HPDE6-E6E7 (cell line): ENCODE results near the gene CLEC16A.
"Not testable (repeated sequence)": the region's sequence is repeated elsewhere in the genome, so short reads cannot be mapped to it uniquely, and the experiment has no call there.

Experiments used
- DNase-seq: peaks from one replicate; pipeline ENCODE4 v3.0.0; 2011; ENCODE audit warnings: missing footprints; ENCODE audit errors: extremely low spot score

Gene CLEC16A

DNA sequence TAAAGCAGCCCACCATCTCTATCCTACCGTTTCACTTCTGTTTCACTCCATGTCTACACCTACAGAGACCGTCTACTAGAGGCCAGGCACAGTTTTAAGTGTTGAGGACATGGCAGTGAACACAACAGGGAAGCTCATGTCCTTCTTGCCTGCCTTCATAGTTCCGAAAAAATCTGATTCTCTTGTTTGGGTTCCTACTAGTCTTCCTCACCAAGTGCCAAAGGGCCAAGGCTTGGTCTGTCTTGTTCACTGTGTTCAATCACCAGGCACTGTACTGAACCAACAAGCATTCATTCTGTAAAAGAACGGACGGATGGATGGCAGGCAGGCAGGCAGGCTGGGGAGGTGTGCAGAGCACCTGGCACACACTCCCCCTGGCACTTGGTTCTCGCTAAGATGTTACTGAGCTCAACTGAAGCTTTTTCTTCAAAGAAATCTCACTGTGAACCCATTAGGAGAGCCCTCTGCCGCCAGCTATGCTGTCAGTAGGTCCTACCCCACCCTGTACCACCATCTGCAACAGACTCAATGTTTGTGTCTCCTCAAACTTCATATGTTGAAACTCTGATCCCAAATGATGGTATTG is 4.6 kb upstream of the CLEC16A start:
- no peak for DNase-seq

DNA sequence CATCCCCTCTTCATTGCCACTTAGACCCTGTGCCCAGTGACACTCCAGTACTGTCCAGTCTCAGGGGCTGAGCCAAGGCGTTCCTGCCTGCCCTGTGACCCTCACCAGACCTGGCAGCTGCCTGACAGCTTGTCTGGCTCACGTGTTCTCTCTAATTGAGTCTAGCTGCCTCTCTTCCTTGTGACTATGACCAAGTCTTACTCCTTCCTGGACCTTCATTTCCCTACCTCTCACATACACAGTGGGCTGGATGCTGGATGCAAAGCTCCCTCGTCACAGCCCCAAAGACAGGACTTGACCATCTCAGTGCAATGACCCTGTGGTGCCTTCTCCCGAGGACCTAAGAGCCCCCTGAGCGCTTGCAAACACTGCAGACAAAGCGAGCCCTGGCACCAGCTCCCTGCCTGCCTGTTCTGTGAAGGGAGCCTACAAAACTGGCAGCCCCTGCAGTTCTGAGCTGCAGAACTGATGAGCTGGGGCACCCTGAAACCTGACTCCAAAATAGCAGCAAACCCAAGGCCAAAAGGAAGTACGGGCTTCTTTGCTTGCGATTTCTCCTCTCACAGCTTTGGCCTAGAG is 3.8 kb upstream of the CLEC16A start:
- DNase-seq, result no peak

DNA sequence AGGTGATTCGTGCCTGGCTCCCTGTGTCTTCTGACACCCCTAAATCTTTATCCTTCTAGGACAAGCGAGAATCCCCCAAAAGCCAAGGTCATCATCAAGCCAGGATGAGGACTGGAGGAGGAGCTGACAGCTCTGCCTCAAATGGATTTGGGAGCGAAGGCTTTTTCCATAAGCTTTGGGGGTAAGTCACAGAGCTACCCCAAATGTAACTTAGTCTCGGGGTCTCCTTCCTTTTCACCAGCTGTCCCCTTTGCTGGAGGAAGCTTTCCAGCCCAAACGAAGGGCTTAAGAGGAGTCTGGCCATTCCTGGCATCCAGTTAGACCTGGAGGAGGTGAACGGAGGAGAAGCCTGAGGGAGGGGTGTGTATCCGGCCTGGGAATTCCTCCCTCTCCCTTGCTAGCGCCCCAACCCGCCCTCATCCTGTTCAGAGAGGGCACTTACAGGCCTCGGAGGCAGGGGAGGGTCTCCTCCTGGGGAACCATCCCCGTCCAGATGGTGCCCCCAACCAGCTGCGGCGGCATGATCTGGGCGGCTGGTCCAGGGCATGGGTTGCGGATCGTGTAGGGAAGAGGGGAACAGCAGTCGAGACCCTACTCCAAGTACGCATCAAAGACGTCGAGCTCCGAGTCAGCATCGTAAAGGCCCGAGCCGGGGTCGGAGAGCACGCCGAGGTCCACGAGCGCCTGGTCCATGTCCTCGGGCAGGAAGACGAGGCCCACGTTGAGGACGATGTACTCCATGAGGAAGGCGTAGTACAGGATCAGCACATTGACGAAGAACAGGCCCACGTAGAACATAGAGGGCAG is 3.0 kb upstream of the CLEC16A start:
- no peak for DNase-seq

DNA sequence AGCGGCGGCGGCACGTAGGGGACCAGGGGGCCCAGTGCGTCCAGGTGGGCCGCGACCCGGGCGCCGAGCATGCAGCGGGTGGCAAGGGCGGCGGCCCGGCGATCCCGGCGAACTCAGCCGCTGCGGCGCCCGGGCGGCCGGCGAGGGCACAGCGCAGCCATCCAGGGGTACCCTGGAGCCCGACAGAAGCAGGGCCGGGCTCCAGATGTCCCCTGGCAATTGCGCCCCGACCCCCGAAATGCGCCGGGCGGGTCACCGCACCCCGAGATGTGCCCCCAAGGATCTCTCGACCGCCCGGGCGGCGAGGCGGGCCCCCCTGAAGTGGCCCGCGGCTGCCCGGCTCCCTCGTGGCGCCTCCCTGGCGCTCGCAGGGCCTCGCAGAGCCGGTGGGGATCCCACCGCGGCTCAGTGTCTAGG is 2.4 kb upstream of the CLEC16A start:
- DNase-seq, result not testable (repeated sequence)

DNA sequence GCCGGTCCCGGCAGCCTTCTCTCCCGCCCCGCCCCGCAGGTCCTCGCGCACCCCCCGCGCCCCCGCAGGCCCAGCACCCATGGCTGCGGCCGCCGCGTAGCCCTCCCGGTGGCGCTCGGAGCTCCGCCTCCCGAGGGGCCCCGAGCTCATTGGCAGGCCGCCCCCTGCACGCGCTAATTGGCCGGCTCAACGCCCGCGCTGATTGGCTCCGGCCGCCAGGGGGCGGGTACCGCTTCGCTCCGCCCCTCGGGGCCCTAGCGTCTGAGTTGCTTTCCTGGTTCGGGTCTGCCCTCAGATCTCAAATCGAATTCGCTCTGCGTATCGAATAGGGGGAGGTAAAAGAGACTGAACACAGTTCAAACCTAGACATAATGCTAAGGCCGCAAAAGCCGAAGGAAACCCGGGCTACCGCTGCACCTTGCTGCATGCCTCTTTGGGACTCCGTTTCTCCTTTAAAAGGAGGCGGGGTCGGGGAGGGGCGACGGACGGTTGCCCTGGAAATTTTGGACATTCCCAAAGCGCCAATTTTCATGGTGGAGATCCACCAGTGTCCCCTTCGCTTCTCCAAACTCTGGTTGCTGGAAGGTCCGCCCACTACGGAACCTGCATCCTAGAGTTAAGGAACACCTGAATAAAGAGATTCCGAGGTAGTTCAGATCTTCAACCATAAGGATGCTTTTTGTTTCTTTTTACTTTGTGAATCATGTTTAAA is 1.9 kb upstream of the CLEC16A start, which contains the start of gene DEXI:
Gene DEXI (minus strand): TSS at position 117 of the 712 bp plus-strand sequence. CDS start 463 bp downstream, outside the sequence.
- DNase-seq, result peak; percentile 96

DNA sequence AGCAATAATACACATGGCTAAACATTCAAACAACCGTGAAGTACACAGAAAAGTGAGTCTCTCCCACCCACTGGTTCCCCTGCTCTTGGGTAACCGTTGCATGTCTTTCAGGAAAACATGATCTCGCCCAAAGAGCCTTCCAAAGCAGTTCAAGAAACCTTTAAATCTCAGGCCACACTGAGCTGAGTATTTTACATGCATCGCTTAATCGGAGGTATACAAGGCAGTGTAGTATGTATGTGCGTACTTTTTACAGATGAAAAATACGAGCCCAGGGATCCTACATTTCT is 1.4 kb upstream of the CLEC16A start:
- no peak for DNase-seq

DNA sequence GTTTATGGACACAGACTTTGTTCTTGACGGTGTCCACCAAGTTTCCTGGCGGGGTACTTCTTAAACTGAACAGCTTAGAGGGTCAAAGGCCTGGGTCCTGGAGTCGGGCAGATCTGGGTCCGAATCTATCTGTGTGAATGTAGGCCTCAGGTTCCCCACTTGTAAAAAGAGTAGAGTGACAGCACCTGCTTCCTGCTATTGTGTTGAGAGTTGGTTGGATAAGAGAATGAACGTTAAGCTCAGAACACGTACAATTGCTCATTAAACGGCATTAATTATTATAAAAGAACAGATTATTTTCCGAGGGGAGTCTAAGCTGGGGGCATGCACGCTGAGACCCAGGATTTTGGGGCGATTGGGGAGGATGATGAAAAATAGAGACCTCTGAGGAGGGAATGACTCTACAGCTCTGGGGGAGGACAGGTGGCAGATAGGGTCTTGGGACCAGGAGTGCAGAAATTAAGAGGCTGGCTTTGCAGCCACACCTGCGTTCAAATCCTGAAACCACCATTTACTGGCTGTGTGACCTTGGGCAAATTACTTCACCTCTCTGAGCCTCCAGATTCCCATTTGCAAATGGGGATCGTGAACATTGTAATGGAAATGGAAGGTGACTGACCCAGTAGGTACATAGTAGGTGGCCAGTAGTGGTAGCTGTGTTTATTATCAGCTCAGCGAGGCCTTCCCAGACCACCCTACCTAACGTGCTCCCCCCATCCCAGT is 862 bp downstream of the CLEC16A start:
- DNase-seq, result no peak

DNA sequence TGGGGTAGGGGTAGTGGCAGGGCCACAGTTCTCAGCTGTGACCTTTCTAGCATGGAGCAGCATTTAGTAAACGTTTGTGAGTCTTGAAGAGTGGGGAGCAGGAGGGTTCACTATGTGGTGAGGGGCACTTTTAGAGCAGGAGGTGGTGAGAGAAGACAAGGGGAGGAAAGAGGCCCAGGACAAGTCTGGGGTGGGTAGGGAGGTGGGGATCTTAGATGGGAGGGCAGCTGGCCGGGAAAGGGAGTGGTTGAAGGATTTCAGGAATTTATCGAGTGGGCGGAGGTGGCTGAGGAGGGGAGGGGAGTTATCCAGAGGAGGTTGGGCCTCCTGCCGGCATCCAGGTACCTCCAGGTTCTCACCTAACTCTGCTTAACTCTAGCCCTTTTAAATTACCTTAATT is 1.9 kb downstream of the CLEC16A start:
- DNase-seq, result no peak

DNA sequence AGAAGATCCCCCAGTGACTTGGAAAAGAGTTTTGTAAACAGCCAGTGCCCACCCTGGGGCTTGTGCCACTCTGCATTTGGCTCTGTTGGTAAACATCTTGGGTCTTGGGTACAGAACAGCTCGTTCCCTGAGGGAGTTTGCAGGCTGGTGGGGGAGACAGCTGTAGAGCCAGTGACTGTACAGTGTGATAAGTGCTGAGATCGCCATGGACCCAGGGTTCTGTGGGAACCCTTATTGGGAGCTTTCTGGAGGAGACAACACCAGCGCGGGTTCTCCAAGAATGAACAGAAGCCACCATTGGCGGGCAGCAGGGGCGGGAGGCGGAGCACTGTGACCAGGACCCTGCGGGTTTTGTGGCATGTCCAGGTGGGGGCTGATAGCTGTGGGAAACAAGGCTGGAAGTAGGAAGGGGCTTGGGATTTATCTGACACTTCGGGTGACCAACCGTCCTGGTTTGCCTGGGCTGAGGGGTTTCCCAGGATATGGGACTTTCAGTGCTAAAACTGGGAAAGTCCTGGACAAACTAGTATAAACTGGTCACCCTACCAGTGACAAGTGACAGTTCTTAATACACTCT is 2.9 kb downstream of the CLEC16A start:
- DNase-seq, result no peak

DNA sequence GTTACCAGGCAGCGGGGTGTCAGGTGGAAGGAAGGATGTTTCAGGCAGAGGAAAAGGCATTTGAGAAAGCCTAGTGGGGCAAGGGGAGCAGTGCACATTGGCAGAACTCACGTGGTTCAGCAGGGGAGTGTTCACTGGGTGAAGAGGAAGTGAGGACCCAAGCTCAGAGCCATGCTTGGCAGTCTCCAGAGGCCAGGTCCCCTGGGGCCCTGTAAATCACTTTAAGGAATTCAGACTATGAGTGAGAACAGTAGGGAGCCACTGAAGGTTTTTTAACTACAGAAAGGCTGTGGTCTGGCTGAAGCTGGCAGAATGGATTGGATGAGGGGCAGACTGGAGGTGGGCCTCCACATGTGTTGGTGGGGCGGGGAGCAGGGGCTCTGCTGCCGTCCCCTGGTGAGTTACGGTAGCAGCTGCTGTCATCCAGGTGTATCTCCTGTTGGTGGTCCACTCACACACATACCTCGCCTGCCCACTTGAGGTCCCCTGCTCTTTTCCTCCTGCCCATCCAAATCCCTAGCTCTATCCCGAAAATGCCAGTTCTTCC is 5.1 kb downstream of the CLEC16A start:
- DNase-seq, result no peak

DNA sequence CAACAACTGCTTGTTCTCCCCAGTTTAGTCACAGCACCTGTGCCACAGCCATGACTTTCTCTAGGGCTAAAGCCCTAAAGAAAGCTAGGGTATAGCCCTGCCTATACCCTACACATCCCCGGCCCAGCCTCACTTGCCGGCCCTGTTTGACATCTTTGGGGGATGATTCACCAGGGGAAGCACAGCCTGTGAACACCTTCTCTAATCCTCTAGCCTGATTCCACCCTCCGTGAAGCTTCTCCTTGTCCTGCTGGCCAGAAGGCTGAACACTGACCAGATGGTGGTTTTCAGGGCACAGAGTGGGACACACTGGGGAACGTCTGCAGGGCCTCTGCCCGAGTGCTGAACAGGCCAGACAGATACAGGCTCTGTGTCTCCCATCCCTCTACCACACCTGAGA is 6.0 kb downstream of the CLEC16A start:
- DNase-seq, result no peak

DNA sequence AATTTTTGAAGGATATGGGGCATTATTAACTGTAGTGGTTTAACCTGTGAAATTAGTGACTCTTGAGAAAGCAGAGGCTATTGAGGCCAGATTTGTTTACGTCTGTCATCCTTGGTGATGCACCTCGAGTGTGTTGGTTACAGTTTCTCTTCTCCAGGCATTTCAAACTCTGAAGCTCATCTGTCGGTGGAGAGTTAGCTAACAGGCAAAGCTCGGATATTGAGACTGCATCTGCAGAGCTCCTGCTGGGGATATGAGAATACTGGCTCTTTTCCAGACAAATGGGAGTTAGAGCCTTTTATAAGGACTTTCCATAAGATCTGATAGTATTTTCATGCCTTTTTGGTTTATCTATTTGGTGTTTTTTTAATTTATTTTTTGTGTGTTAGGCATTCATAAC is 6.7 kb downstream of the CLEC16A start:
- DNase-seq, result no peak

DNA sequence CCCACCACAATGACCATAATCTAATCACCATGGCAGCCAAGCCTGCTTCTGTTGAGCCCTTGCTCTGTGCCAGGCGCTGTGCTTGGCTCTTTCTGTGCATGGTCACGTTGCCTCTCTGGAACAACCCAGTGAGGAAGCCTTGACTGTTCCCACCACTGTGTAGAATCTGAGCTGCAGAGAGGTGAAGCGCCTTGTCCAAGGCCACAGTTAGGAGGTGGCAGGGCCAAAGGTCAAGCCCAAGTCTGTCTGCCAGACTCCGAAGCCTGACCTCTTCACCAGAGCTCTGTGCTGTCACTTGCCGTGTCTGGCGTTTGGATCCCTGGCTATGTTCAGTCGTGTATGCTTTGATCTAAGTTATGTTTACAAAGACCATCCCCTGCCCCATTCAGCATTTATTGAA is 10.5 kb downstream of the CLEC16A start:
- DNase-seq, result no peak

DNA sequence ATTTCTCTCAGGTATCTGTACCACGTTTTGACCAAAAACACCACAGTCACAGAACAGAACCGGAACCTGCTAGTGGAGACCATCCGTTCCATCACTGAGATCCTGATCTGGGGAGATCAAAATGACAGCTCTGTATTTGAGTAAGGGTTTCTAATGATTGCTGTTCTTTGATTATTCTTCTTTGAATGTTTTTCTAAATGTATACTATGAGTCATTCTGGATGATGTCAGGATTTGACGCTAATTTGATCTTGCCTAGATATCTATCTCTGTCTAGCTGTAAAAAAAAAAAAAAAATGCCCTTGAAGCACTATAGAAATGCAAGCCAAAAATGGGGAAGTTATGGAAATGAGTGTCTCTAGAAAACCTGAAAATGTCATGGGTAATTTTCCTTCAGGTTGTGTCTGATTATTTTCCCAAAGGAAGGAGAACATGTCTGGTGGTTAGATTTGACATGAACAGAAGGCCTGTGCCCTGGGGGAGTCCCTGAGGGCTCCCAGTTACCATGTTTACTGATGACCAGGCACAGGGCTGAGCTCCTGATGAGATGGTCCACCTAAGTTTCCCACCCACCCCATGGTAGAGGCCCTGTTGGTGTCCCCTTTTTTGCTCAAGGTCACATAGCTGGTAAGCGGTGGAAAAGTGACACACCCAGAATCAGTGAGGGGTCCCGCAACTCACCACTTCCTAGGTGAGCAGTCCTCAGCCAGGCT is 13.6 kb downstream of the CLEC16A start:
- DNase-seq, result no peak

DNA sequence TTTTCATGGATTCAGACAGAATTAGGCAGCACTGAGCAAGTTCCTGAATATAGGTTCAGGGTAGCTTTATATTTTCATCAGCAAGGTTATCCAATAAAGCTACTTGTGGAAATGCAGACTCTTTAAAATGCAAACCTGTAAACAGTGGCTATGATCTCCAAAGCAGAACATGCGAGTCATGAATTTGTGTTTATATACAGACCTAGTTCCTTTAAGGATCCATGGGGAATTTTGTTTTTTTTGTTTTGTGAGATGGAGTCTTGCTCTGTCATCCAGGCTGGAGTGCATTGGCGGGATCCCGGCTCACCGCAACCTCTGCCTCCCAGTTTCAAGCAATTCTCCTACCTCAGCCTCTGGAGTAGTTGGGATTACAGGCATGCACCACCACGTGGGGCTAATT is 14.8 kb downstream of the CLEC16A start:
- no peak for DNase-seq

DNA sequence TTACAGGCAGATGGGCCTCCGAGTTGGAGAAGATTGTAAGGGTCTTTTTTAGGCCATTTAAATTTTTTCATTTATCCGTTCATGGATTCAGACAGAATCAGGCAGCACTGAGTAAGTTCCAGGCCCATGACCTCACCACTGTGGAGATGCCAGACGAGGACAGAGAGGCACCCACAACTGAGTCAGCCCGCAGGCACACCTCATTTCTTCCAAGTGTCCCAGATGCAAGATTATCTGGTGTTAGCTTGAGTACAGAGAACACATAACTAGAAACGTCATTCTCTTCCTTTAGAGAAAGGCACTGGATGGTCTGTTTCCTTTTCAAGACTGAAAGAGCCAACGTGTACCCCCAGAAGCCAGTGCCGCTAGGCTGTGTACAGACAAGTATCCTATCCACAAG is 16.9 kb downstream of the CLEC16A start:
- DNase-seq, result no peak

DNA sequence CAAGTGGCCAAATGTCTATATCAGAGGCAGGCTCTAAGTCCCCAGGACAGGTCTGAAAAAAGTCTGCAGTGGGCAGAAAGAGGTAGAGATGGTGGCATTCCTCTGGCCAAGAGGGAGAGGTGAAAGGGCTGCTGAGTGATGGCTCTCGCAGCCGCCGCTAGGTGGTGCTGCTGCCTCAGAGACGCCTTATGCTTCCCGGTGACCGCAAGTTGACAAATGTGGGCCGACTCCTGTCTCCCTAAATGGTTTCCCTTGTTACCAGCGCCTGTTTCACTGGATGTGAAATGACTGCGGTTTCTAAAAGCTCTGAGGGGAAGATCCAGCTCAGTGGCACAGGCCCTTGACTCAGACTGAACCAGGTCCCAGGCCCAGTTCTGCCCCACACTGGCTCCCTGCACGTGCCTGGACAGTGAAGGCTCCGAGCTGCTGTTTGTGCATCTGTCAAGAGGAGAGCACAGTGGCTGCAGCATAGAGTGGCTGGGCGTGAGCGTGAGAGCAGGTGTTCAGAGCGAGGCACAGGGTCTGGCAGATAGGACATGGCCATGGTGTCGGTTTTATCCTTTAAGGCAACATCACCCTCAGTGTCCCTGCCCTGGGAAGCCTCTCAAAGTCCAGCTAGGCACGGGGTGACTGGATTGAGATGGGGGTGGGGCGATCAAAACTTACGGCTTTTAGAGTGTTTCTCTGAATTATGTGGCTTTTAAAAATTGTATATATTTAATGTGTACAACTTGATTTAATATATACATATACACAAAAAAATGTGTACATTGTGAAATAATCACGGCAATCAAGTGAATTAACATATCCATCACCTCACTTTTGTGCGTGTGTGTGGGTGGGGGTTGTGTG is 19.9 kb downstream of the CLEC16A start:
- peak; percentile 83 for DNase-seq

DNA sequence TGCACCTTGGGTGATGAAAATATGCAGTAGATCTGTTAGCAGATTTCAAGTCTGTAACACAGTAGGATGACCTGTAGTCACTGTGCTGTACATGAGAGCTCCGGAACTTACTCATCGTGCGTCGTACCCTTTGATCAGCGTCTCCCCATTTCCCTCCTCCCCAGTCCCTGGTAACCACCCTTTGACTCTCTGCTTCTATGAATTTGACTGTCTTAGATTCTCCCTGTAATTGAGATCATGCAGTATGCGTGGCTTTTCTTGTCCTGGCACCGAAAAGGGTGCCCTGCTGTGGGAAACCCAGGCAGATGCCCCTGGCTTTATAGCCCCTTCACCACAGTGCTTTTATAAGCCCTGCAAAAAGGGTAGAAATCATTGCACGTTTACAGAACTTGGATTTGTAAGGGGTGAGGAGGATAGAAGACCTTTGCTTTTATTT is 20.5 kb downstream of the CLEC16A start:
- no peak for DNase-seq

DNA sequence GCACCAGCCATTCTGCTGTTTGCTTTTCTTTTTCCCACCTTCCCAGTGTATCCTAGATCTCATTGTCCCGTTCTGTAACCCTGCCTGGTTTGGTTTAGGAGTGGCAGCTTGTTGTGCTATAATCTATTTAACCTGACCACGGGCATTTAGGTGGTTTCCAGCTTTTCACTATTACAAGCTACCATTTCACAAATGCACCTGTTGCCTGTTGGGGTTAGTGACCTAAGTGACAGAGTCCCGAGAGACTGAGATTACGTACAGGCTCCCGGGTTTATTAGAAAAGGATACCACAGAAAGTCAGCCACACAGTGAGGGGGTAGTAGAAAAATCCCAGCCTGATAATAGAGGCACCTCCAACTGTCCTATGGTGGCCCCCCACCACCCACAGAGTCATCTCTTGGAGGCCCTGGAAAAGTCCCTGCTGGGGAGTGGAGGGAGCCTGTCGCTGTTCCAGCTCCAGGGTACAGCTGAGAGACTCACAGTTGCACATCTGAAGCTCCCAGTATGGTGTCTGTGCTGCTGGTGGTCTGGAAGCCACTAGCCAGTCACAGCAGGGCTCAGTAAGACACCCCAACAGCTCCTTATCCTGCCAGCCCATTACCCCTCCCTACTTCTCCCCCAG is 21.2 kb downstream of the CLEC16A start:
- DNase-seq, result no peak
